ENCODE data around the gene PRLH.

PRLH gene

DNA sequence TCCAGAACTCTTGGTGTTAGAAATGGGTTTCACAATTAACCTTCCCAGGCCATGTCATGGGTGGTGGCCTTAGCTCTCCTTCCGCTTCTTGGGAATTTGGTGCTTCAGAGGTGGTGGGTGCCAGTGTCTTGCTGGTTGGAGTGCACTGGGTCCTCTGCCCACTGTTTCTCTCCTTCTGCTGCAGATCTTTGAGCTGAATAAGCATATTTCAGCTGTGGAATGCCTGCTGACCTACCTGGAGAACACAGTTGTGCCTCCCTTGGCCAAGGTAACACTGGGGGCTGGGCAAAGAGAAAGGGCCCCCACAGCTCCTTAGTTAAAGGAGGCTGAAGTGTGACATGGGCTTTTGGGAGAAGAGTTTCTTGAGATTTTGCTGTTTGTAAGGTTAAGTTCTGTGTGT lies 32.0 kb upstream of the PRLH start:
- Mint-ChIP-seq H3K36me3 (ENCODE audit: low read depth) (no peaks in the 10 kb centered on the region), H3K4me3 (no peak overlapping the region), H3K27me3 (no peaks in the 10 kb centered on the region), H3K9me3 (no peaks in the 10 kb centered on the region), H3K4me1 (no peaks in the 10 kb centered on the region), H3K27ac (no peak overlapping the region)
- ATAC-seq, result no peak
- DNase-seq, result no peak

DNA sequence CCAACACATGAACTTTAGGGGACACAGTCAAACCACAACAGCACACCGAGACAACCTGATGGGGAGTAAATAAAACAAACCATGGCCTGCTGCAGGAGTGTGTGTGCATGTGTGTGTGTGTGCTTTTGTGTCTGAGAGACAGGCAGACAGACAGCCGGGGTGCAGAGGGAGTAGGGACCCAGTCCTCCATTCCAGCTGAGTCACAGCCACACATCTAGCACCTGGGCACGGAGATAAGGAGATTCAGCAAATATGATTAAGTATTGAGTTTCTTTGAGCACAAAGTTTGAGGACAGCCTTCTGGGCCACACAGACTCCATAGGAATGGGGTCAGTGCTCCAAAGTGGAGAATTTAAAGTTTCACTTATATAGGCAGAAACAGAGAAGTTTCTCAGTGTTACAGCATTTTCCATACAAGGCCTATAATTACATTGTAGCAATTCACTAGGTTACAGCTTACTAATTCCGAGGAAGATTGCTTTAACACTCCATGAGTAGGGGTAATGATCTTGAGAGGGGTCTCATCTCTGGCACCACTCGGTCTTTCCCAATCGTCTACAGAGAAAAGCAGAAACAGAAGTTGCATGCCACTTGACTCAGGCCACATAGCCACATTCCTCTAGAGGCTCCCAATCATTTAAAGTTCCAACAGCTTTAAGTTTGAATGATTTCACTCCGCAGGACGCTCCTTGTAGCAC lies 30.8 kb upstream of the PRLH start:
- ATAC-seq (no peak), DNase-seq (no peak)
- Mint-ChIP-seq H3K4me1 (no peaks in the 10 kb centered on the region), H3K36me3 (ENCODE audit: low read depth) (no peaks in the 10 kb centered on the region), H3K9me3 (no peaks in the 10 kb centered on the region), H3K27ac (no peak overlapping the region), H3K27me3 (no peaks in the 10 kb centered on the region), H3K4me3 (no peak overlapping the region)

DNA sequence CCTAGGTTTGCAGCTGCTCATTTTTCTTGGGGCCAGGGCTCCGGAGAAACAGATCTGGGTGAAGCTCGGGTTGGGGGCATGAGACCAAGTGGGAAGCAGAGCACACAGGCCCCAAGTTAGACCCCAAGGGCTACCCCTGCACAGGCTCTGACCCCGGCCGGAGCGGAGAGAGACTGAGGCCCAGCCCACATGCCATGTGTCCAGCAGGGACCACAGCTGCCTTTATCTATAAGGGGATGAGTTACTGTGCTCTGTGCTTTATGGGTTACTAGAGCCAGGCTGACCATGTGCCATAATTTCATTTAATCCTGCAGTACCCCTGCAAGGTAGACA lies 30.3 kb upstream of the PRLH start:
- Mint-ChIP-seq H3K27ac (no peak overlapping the region), H3K9me3 (no peaks in the 10 kb centered on the region), H3K4me3 (no peak overlapping the region), H3K27me3 (no peaks in the 10 kb centered on the region), H3K4me1 (no peaks in the 10 kb centered on the region), H3K36me3 (ENCODE audit: low read depth) (no peaks in the 10 kb centered on the region)
- ATAC-seq (no peak), DNase-seq (no peak)

- Mint-ChIP-seq H3K4me3 (no peak overlapping the region), H3K36me3 (ENCODE audit: low read depth) (no peaks in the 10 kb centered on the region), H3K27ac (no peak overlapping the region), H3K9me3 (no peaks in the 10 kb centered on the region), H3K27me3 (no peaks in the 10 kb centered on the region), H3K4me1 (no peaks in the 10 kb centered on the region)
- DNase-seq (no peak), ATAC-seq (no peak)
Observed at GRCh38 chr2:237536617-237537016, 29.8 kb upstream of the PRLH start.

- DNase-seq (no peak), ATAC-seq (no peak)
- Mint-ChIP-seq H3K4me1 (no peaks in the 10 kb centered on the region), H3K27ac (no peak overlapping the region), H3K27me3 (no peaks in the 10 kb centered on the region), H3K9me3 (no peaks in the 10 kb centered on the region), H3K36me3 (ENCODE audit: low read depth) (no peaks in the 10 kb centered on the region), H3K4me3 (no peak overlapping the region)
Observed at GRCh38 chr2:237538001-237538720, 28.2 kb upstream of the PRLH start.

GRCh38 chr2:237538901-237539300 lies 27.5 kb upstream of the PRLH start:
- no peak overlapping the region for H3K27ac Mint-ChIP-seq
- no peaks in the 10 kb centered on the region for H3K36me3 Mint-ChIP-seq (ENCODE audit: low read depth)
- DNase-seq, result no peak
- H3K4me3 Mint-ChIP-seq, result no peak overlapping the region
- H3K27me3 Mint-ChIP-seq, result no peaks in the 10 kb centered on the region
- H3K4me1 Mint-ChIP-seq, result no peaks in the 10 kb centered on the region
- H3K9me3 Mint-ChIP-seq, result no peaks in the 10 kb centered on the region
- ATAC-seq, result no peak

- no peak for ATAC-seq
- Mint-ChIP-seq H3K4me3 (no peak overlapping the region), H3K27me3 (no peaks in the 10 kb centered on the region), H3K36me3 (ENCODE audit: low read depth) (no peaks in the 10 kb centered on the region), H3K9me3 (no peaks in the 10 kb centered on the region), H3K27ac (no peak overlapping the region), H3K4me1 (no peaks in the 10 kb centered on the region)
- DNase-seq, result no peak
Observed at GRCh38 chr2:237539681-237540080, 26.7 kb upstream of the PRLH start.

- ATAC-seq, result no peak
- DNase-seq, result no peak
- H3K27me3 Mint-ChIP-seq, result no peaks in the 10 kb centered on the region
- no peaks in the 10 kb centered on the region for H3K4me1 Mint-ChIP-seq
- H3K4me3 Mint-ChIP-seq, result no peak overlapping the region
- no peak overlapping the region for H3K27ac Mint-ChIP-seq
- H3K36me3 Mint-ChIP-seq (ENCODE audit: low read depth), result no peaks in the 10 kb centered on the region
- H3K9me3 Mint-ChIP-seq, result no peaks in the 10 kb centered on the region
Observed at GRCh38 chr2:237540223-237540775, 26.1 kb upstream of the PRLH start.

- no peak for ATAC-seq
- H3K27ac Mint-ChIP-seq, result no peak overlapping the region
- H3K27me3 Mint-ChIP-seq, result no peaks in the 10 kb centered on the region
- H3K4me3 Mint-ChIP-seq, result no peak overlapping the region
- DNase-seq, result no peak
- no peaks in the 10 kb centered on the region for H3K4me1 Mint-ChIP-seq
- no peaks in the 10 kb centered on the region for H3K36me3 Mint-ChIP-seq (ENCODE audit: low read depth)
- no peaks in the 10 kb centered on the region for H3K9me3 Mint-ChIP-seq
Observed at GRCh38 chr2:237540823-237541222, 25.6 kb upstream of the PRLH start.

- Mint-ChIP-seq H3K27ac (no peak overlapping the region), H3K4me3 (no peak overlapping the region), H3K4me1 (no peaks in the 10 kb centered on the region), H3K27me3 (no peaks in the 10 kb centered on the region), H3K36me3 (ENCODE audit: low read depth) (no peaks in the 10 kb centered on the region), H3K9me3 (no peaks in the 10 kb centered on the region)
- DNase-seq (no peak), ATAC-seq (no peak)
Observed at GRCh38 chr2:237541243-237541642, 25.1 kb upstream of the PRLH start.

- DNase-seq (no peak), ATAC-seq (no peak)
- no peaks in the 10 kb centered on the region for H3K9me3 Mint-ChIP-seq
- no peaks in the 10 kb centered on the region for H3K27me3 Mint-ChIP-seq
- no peaks in the 10 kb centered on the region for H3K4me1 Mint-ChIP-seq
- H3K4me3 Mint-ChIP-seq, result no peak overlapping the region
- H3K27ac Mint-ChIP-seq, result no peak overlapping the region
- H3K36me3 Mint-ChIP-seq (ENCODE audit: low read depth), result no peaks in the 10 kb centered on the region
Observed at GRCh38 chr2:237542001-237542704, 24.2 kb upstream of the PRLH start.

DNA sequence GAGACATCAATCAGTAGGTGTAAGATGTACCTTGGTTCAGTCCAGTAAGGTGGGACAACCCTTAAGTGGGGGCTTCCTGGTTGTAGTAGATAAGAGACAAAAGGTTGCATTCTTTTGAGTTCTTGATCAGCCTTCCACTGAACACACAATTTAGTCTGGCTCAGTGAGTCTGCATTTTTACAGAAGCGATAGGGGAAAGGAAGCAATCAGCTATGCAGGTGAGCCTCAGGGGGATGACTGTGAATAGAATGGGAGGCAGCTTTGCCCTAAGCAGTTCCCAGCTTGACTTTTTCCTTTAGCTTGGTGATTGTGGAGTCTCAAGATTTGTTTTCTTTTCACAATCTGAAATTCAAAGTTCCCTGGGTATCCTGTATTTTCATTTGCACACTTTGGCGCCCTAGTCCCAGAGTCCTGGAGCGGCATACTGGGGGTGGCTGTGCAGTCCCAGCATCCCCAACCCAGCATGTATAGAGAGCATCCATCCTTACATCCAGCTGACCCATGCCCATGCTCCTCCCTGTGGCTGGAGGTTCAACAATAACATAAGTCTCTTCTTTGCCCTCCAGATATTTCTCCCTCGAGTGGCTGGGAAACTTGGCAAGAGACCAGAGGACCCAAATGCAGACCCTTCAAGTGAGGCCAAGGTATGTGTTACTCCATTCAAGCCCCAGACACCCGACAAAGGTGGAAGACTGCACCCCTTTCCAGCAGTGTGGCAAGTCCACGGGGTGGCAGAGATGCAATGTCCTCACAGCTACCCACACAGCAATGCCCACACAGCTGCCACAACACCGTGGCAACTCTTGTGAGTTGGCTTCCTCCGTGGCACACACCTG lies 20.1 kb upstream of the PRLH start:
- no peak overlapping the region for H3K4me3 Mint-ChIP-seq
- no peak overlapping the region for H3K27ac Mint-ChIP-seq
- DNase-seq (no peak), ATAC-seq (no peak)
- no peaks in the 10 kb centered on the region for H3K4me1 Mint-ChIP-seq
- H3K36me3 Mint-ChIP-seq (ENCODE audit: low read depth), result no peaks in the 10 kb centered on the region
- no peaks in the 10 kb centered on the region for H3K9me3 Mint-ChIP-seq
- H3K27me3 Mint-ChIP-seq, result peaks cover 2% of the 10 kb centered on the region

DNA sequence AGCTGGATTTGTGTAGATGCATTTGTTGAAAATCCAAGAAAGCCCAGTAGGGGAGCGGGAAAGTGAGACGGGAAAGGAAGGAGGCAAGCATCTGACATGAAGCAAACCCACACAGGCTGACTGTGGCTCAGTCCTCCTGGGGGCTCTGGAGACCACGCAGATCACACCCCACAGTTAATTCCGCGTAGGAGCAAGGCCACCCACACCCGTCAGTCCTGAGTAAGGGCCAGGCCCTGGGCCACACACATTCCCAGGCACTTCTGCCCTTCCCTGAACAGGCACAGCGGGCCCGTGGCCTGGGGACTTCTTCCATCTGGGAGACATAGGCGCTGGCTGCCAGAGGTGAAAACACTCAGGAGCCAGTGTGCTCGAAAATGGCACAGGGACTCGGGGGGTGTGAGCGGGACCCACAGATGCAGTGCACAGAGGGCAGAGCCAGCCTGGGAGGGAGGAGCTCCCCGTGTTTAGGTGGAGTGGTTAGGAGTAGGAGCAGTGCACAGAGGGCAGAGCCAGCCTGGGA lies 19.4 kb upstream of the PRLH start:
- no peaks in the 10 kb centered on the region for H3K9me3 Mint-ChIP-seq

GRCh38 chr2:237547841-237548416 lies 18.4 kb upstream of the PRLH start:
- ATAC-seq, result no peak
- Mint-ChIP-seq H3K4me3 (no peak overlapping the region), H3K4me1 (no peaks in the 10 kb centered on the region), H3K27me3 (peaks cover 2% of the 10 kb centered on the region), H3K36me3 (ENCODE audit: low read depth) (no peaks in the 10 kb centered on the region), H3K27ac (no peak overlapping the region), H3K9me3 (no peaks in the 10 kb centered on the region)
- no peak for DNase-seq

More for the DNA sequence above, 19.4 kb upstream of the PRLH start:
- no peaks in the 10 kb centered on the region for H3K4me1 Mint-ChIP-seq
- H3K27me3 Mint-ChIP-seq, result peaks cover 2% of the 10 kb centered on the region
- no peak for ATAC-seq
- no peak overlapping the region for H3K27ac Mint-ChIP-seq
- no peak for DNase-seq
- no peak overlapping the region for H3K4me3 Mint-ChIP-seq
- no peaks in the 10 kb centered on the region for H3K36me3 Mint-ChIP-seq (ENCODE audit: low read depth)

Measured in activated naive CD8-positive, alpha-beta T cell treated with anti-CD3 and anti-CD28 coated beads, Interleukin-2, amount 50 U/mL, for 24 hours (primary cell).